ENCODE data around the gene IGHMBP2. TPM values are rescaled to one million over a fixed set of nuclear protein-coding genes. Genes with fewer than 3 reads are reported as not detected.

The IGHMBP2 gene
- total RNA-seq, 1 experiment from 2014 or later, result 27.8 TPM

DNA sequence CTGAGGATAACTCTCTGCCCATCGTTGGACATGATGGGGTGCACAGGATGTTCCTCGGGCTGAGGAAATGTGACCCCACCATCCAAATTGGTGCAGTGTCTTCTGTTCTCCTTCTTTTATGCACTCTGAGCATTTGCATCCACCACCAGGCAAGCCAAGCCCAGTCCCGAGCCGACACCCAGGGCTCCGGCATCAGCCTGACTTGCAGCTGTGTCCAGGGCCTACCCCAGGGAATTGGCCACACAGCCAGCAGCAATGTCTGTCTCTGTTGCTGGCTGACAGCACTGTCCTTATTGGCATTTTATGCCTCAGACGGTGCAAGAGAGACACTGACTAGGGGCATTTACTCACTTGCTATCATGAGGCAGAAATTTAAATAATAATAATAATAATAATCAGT, 36.6 kb upstream of the IGHMBP2 start:
- ChIA-PET CTCF (interaction anchor here (0.7 kb wide), 1 partner anchor 1267 kb away, joined by 3 read pairs; no protein-coding TSS in a partner anchor), POLR2A (no interaction called here)
- in situ Hi-C loops (cut with HindIII; ENCODE audit: low pct_unique_long_range_greater_than_20kb, low sequenced_read_pairs), result no loop called here
- no peak overlapping the region for H3K4me3 ChIP-seq (ENCODE audit: low read depth in 2 of 2, low read length in 2 of 2)
- H3K4me1 ChIP-seq (ENCODE audit: control insufficient read depth, insufficient read depth, low read length), result peaks cover 9% of the 10 kb centered on the region; the same call in 1 of the 2 replicates
- 0 out of 2 replicates have a peak, but pooled peaks cover 5% of the 10 kb centered on the region for H3K9me3 ChIP-seq (ENCODE audit: control insufficient read depth, insufficient read depth, low read depth, low read length)
- no peak overlapping the region for H3K27ac ChIP-seq (ENCODE audit: low read length)
- ATAC-seq (no peak), DNase-seq (ENCODE audit: low read depth, low spot score) (no peak)
- intact Hi-C loops (cut with micrococcal nuclease; ENCODE audit: unreplicated experiment), result no loop called here
- no TSS peak for BruUV-seq (replicated peaks)
- no peaks in the 10 kb centered on the region for H3K36me3 ChIP-seq (ENCODE audit: control insufficient read depth, insufficient read depth, low read length)
- H3K27me3 ChIP-seq (ENCODE audit: control insufficient read depth, insufficient read depth, low read length), result peaks cover 2% of the 10 kb centered on the region; the same call in 1 of the 2 replicates
- TF ChIP-seq, protein P1, sequence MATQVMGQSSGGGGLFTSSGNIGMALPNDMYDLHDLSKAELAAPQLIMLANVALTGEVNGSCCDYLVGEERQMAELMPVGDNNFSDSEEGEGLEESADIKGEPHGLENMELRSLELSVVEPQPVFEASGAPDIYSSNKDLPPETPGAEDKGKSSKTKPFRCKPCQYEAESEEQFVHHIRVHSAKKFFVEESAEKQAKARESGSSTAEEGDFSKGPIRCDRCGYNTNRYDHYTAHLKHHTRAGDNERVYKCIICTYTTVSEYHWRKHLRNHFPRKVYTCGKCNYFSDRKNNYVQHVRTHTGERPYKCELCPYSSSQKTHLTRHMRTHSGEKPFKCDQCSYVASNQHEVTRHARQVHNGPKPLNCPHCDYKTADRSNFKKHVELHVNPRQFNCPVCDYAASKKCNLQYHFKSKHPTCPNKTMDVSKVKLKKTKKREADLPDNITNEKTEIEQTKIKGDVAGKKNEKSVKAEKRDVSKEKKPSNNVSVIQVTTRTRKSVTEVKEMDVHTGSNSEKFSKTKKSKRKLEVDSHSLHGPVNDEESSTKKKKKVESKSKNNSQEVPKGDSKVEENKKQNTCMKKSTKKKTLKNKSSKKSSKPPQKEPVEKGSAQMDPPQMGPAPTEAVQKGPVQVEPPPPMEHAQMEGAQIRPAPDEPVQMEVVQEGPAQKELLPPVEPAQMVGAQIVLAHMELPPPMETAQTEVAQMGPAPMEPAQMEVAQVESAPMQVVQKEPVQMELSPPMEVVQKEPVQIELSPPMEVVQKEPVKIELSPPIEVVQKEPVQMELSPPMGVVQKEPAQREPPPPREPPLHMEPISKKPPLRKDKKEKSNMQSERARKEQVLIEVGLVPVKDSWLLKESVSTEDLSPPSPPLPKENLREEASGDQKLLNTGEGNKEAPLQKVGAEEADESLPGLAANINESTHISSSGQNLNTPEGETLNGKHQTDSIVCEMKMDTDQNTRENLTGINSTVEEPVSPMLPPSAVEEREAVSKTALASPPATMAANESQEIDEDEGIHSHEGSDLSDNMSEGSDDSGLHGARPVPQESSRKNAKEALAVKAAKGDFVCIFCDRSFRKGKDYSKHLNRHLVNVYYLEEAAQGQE (IDR thresholded peaks at IDR 0.05; ENCODE audit: insufficient read depth in 1 of 2, low read depth in 2 of 2, low read length in 1 of 2), result no peak
- TF ChIP-seq, protein P2, sequence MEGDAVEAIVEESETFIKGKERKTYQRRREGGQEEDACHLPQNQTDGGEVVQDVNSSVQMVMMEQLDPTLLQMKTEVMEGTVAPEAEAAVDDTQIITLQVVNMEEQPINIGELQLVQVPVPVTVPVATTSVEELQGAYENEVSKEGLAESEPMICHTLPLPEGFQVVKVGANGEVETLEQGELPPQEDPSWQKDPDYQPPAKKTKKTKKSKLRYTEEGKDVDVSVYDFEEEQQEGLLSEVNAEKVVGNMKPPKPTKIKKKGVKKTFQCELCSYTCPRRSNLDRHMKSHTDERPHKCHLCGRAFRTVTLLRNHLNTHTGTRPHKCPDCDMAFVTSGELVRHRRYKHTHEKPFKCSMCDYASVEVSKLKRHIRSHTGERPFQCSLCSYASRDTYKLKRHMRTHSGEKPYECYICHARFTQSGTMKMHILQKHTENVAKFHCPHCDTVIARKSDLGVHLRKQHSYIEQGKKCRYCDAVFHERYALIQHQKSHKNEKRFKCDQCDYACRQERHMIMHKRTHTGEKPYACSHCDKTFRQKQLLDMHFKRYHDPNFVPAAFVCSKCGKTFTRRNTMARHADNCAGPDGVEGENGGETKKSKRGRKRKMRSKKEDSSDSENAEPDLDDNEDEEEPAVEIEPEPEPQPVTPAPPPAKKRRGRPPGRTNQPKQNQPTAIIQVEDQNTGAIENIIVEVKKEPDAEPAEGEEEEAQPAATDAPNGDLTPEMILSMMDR (IDR thresholded peaks at IDR 0.05), result no peak
- no peak for TF ChIP-seq TCF7L2 (IDR thresholded peaks at IDR 0.05; ENCODE audit: low read depth, low read length)
- no peak for TF ChIP-seq SIN3A (IDR thresholded peaks at IDR 0.05; ENCODE audit: borderline replicate concordance, insufficient read depth, low read depth, low read length)
- TF ChIP-seq POLR2AphosphoS5 (IDR thresholded peaks at IDR 0.05; ENCODE audit: low read depth, low read length), result no peak

DNA sequence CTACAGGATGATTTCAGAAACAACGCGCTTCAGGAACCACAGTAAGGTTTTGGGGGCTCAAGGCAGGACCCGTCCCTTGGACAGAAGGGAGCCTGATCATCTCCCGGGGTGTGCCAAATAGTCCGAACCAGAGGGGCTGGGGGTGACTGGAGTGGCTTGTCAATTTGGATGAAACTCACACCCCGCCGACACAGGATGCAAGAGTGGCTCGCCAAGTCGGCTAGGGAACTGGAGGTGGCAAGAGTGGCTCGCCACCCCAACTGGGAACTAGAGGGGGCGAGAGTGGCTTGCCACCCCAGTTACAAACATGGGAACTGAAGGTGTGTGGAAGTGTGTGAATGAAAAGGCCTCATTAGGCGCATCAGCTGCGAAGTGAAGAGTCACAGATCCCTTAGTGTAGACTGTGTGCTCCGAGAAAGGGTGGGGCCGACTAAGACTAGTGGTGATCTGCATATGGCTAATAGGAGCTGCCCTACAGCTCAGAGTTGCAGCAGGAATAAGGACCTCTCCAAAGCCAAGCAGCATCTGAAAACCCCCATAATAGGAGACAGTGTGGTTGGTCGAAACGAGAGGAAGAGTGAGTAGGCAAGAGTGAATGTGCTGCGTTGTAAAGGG, 35.4 kb upstream of the IGHMBP2 start:
- Histone ChIP-seq H3K4me1 (ENCODE audit: control insufficient read depth, insufficient read depth, low read length) (peaks cover 12% of the 10 kb centered on the region; the same call in 1 of the 2 replicates), H3K36me3 (ENCODE audit: control insufficient read depth, insufficient read depth, low read length) (no peaks in the 10 kb centered on the region), H3K4me3 (ENCODE audit: low read depth in 2 of 2, low read length in 2 of 2) (no peak overlapping the region), H3K27ac (ENCODE audit: low read length) (no peak overlapping the region), H3K27me3 (ENCODE audit: control insufficient read depth, insufficient read depth, low read length) (peaks cover 2% of the 10 kb centered on the region; the same call in 1 of the 2 replicates), H3K9me3 (ENCODE audit: control insufficient read depth, insufficient read depth, low read depth, low read length) (0 out of 2 replicates have a peak, but pooled peaks cover 4% of the 10 kb centered on the region)
- DNase-seq (ENCODE audit: low read depth, low spot score) (no peak), ATAC-seq (no peak)
- in situ Hi-C loops (cut with HindIII; ENCODE audit: low pct_unique_long_range_greater_than_20kb, low sequenced_read_pairs) (no loop called here), intact Hi-C loops (cut with micrococcal nuclease; ENCODE audit: unreplicated experiment) (no loop called here)
- TF ChIP-seq POLR2AphosphoS5 (IDR thresholded peaks at IDR 0.05; ENCODE audit: low read depth, low read length) (no peak), SIN3A (IDR thresholded peaks at IDR 0.05; ENCODE audit: borderline replicate concordance, insufficient read depth, low read depth, low read length) (no peak), TCF7L2 (IDR thresholded peaks at IDR 0.05; ENCODE audit: low read depth, low read length) (no peak)
- TF ChIP-seq, protein P2 (IDR thresholded peaks at IDR 0.05), result no peak
- TF ChIP-seq, protein P1 (IDR thresholded peaks at IDR 0.05; ENCODE audit: insufficient read depth in 1 of 2, low read depth in 2 of 2, low read length in 1 of 2), result no peak
- CTCF ChIA-PET, result no interaction called here
- BruUV-seq (replicated peaks), result no TSS peak
- POLR2A ChIA-PET, result interaction anchor here (0.6 kb wide), 1 partner anchor 25 kb away, joined by 11 read pairs; no protein-coding TSS in a partner anchor

Measured in Panc1 (cell line).